ENCODE data around the gene SLMAP. TPM values are rescaled to one million over a fixed set of nuclear protein-coding genes. Genes with fewer than 3 reads are reported as not detected.

SLMAP gene
- total RNA-seq, 2 donors from 2014 or later = 33.8 to 55.6 TPM

- Mint-ChIP-seq H3K4me1 (peaks cover 4% of the 10 kb centered on the region), H3K4me3 (no peak overlapping the region), H3K36me3 (ENCODE audit: low read depth) (peaks cover 47% of the 10 kb centered on the region), H3K27ac (no peak overlapping the region), H3K27me3 (no peaks in the 10 kb centered on the region), H3K9me3 (no peaks in the 10 kb centered on the region)
- no peak for ATAC-seq (replicated peaks)
Observed at GRCh38 chr3:57770009-57770827, 14.1 kb downstream of the SLMAP start.

- no peak for ATAC-seq (replicated peaks)
- peaks cover 28% of the 10 kb centered on the region for H3K36me3 Mint-ChIP-seq (ENCODE audit: low read depth)
- H3K27ac Mint-ChIP-seq = no peak overlapping the region
- H3K9me3 Mint-ChIP-seq = no peaks in the 10 kb centered on the region
- H3K27me3 Mint-ChIP-seq = no peaks in the 10 kb centered on the region
- no peaks in the 10 kb centered on the region for H3K4me1 Mint-ChIP-seq
- no peak overlapping the region for H3K4me3 Mint-ChIP-seq
Observed at GRCh38 chr3:57772251-57772650, 16.1 kb downstream of the SLMAP start.

- Mint-ChIP-seq H3K36me3 (ENCODE audit: low read depth) (peaks cover 16% of the 10 kb centered on the region), H3K9me3 (no peaks in the 10 kb centered on the region), H3K27ac (no peak overlapping the region), H3K4me3 (no peak overlapping the region), H3K27me3 (no peaks in the 10 kb centered on the region), H3K4me1 (peaks cover 11% of the 10 kb centered on the region)
- ATAC-seq (replicated peaks) = no peak
Observed at GRCh38 chr3:57777774-57778173, 21.7 kb downstream of the SLMAP start.

GRCh38 chr3:57778494-57778893, 22.4 kb downstream of the SLMAP start:
- Mint-ChIP-seq H3K36me3 (ENCODE audit: low read depth) (peaks cover 16% of the 10 kb centered on the region), H3K27ac (peak overlapping the region; percentile 71), H3K27me3 (no peaks in the 10 kb centered on the region), H3K4me3 (no peak overlapping the region), H3K9me3 (no peaks in the 10 kb centered on the region), H3K4me1 (peaks cover 17% of the 10 kb centered on the region)
- ATAC-seq (replicated peaks) = no peak

- Mint-ChIP-seq H3K36me3 (ENCODE audit: low read depth) (peaks cover 16% of the 10 kb centered on the region), H3K4me3 (no peak overlapping the region), H3K4me1 (peaks cover 22% of the 10 kb centered on the region), H3K27ac (no peak overlapping the region), H3K27me3 (no peaks in the 10 kb centered on the region), H3K9me3 (no peaks in the 10 kb centered on the region)
- no peak for ATAC-seq (replicated peaks)
Observed at GRCh38 chr3:57779666-57780065, 23.6 kb downstream of the SLMAP start.

GRCh38 chr3:57783186-57784088, 27.3 kb downstream of the SLMAP start:
- no peak overlapping the region for H3K4me3 Mint-ChIP-seq
- H3K27ac Mint-ChIP-seq = no peak overlapping the region
- H3K4me1 Mint-ChIP-seq = peaks cover 23% of the 10 kb centered on the region
- peaks cover 15% of the 10 kb centered on the region for H3K36me3 Mint-ChIP-seq (ENCODE audit: low read depth)
- H3K9me3 Mint-ChIP-seq = no peaks in the 10 kb centered on the region
- no peak for ATAC-seq (replicated peaks)
- no peaks in the 10 kb centered on the region for H3K27me3 Mint-ChIP-seq

- ATAC-seq (replicated peaks) = no peak
- no peak overlapping the region for H3K4me3 Mint-ChIP-seq
- no peak overlapping the region for H3K27ac Mint-ChIP-seq
- H3K4me1 Mint-ChIP-seq = peaks cover 18% of the 10 kb centered on the region
- no peaks in the 10 kb centered on the region for H3K9me3 Mint-ChIP-seq
- H3K27me3 Mint-ChIP-seq = no peaks in the 10 kb centered on the region
- H3K36me3 Mint-ChIP-seq (ENCODE audit: low read depth) = peaks cover 9% of the 10 kb centered on the region
Observed at GRCh38 chr3:57784089-57784735, 28.1 kb downstream of the SLMAP start.

GRCh38 chr3:57785446-57785845, 29.3 kb downstream of the SLMAP start:
- H3K27ac Mint-ChIP-seq = no peak overlapping the region
- H3K4me3 Mint-ChIP-seq = no peak overlapping the region
- no peak for ATAC-seq (replicated peaks)
- H3K27me3 Mint-ChIP-seq = no peaks in the 10 kb centered on the region
- H3K36me3 Mint-ChIP-seq (ENCODE audit: low read depth) = peaks cover 9% of the 10 kb centered on the region
- H3K9me3 Mint-ChIP-seq = no peaks in the 10 kb centered on the region
- peaks cover 18% of the 10 kb centered on the region for H3K4me1 Mint-ChIP-seq

- Mint-ChIP-seq H3K4me3 (no peak overlapping the region), H3K4me1 (peaks cover 10% of the 10 kb centered on the region), H3K9me3 (no peaks in the 10 kb centered on the region), H3K27me3 (no peaks in the 10 kb centered on the region), H3K27ac (no peak overlapping the region), H3K36me3 (ENCODE audit: low read depth) (no peaks in the 10 kb centered on the region)
- ATAC-seq (replicated peaks) = peak; percentile 96
Observed at GRCh38 chr3:57787867-57788623, 31.9 kb downstream of the SLMAP start.

- H3K4me1 Mint-ChIP-seq = peaks cover 7% of the 10 kb centered on the region
- H3K36me3 Mint-ChIP-seq (ENCODE audit: low read depth) = no peaks in the 10 kb centered on the region
- H3K27me3 Mint-ChIP-seq = no peaks in the 10 kb centered on the region
- H3K4me3 Mint-ChIP-seq = no peak overlapping the region
- ATAC-seq (replicated peaks) = no peak
- H3K27ac Mint-ChIP-seq = no peak overlapping the region
- no peaks in the 10 kb centered on the region for H3K9me3 Mint-ChIP-seq
Observed at GRCh38 chr3:57788624-57789018, 32.5 kb downstream of the SLMAP start.

- Mint-ChIP-seq H3K9me3 (no peaks in the 10 kb centered on the region), H3K4me1 (peaks cover 12% of the 10 kb centered on the region), H3K27me3 (no peaks in the 10 kb centered on the region), H3K27ac (no peak overlapping the region), H3K4me3 (no peak overlapping the region), H3K36me3 (ENCODE audit: low read depth) (no peaks in the 10 kb centered on the region)
- ATAC-seq (replicated peaks) = no peak
Observed at GRCh38 chr3:57791245-57791644, 35.1 kb downstream of the SLMAP start.

GRCh38 chr3:57792198-57792597, 36.1 kb downstream of the SLMAP start:
- Mint-ChIP-seq H3K4me1 (peaks cover 14% of the 10 kb centered on the region), H3K36me3 (ENCODE audit: low read depth) (no peaks in the 10 kb centered on the region), H3K27me3 (no peaks in the 10 kb centered on the region), H3K27ac (no peak overlapping the region), H3K4me3 (no peak overlapping the region), H3K9me3 (no peaks in the 10 kb centered on the region)
- no peak for ATAC-seq (replicated peaks)

- Mint-ChIP-seq H3K27me3 (no peaks in the 10 kb centered on the region), H3K36me3 (ENCODE audit: low read depth) (no peaks in the 10 kb centered on the region), H3K27ac (peak overlapping the region; percentile 52), H3K4me3 (peak overlapping the region; percentile 17), H3K4me1 (peaks cover 19% of the 10 kb centered on the region), H3K9me3 (no peaks in the 10 kb centered on the region)
- ATAC-seq (replicated peaks) = peak; percentile 64
Observed at GRCh38 chr3:57793737-57794187, 37.7 kb downstream of the SLMAP start.

- H3K9me3 Mint-ChIP-seq = no peaks in the 10 kb centered on the region
- H3K4me3 Mint-ChIP-seq = peak overlapping the region; percentile 17
- H3K27me3 Mint-ChIP-seq = no peaks in the 10 kb centered on the region
- peaks cover 19% of the 10 kb centered on the region for H3K4me1 Mint-ChIP-seq
- ATAC-seq (replicated peaks) = no peak
- no peaks in the 10 kb centered on the region for H3K36me3 Mint-ChIP-seq (ENCODE audit: low read depth)
- H3K27ac Mint-ChIP-seq = peak overlapping the region; percentile 52
Observed at GRCh38 chr3:57794501-57794900, 38.4 kb downstream of the SLMAP start.
